ENCODE data around the gene GTPBP4. TPM values are rescaled to one million over a fixed set of nuclear protein-coding genes. Genes with fewer than 3 reads are reported as not detected.

The GTPBP4 gene
- total RNA-seq, 1 donor from 2014 or later: 66.3 TPM

DNA sequence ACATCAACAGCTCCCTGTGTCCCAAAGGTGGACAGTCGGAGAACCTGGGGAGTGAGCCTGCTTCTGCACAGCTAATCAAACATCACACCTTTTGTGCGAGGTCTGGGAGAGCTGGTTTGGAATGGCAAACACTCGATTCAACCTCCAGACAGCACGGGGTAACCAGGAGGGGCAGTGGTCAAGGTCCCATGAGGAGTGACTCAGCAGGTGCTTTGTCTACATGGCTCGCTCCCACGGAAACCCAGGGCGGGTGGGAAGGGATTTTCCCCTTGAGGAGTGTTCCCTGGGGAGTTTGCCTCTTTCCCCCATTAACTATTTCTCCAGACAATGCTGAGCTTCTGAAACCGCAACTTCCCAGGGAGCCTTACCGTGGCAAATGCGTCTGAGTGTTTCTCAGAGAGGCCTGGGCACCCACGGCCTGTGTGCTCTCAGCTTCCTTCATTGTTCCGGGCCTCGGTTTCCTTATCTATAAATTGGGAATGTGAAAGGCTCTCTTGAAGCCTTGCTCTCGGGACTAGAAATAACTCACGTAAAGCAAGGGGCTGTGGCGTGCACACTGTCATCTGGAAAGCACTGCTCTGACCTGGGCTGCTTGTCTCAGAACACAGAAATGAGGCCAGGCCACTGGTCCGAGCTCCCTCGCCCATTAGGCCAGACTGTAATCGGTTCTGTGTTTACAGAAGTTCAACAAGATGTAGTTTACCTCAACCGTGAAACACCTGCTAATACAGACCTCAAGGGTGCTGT is 14.0 kb upstream of the GTPBP4 start:
- H3K27me3 Mint-ChIP-seq (ENCODE audit: low read depth): no peaks in the 10 kb centered on the region
- peaks cover 8% of the 10 kb centered on the region for H3K4me1 Mint-ChIP-seq
- TF ChIP-seq, protein P1, sequence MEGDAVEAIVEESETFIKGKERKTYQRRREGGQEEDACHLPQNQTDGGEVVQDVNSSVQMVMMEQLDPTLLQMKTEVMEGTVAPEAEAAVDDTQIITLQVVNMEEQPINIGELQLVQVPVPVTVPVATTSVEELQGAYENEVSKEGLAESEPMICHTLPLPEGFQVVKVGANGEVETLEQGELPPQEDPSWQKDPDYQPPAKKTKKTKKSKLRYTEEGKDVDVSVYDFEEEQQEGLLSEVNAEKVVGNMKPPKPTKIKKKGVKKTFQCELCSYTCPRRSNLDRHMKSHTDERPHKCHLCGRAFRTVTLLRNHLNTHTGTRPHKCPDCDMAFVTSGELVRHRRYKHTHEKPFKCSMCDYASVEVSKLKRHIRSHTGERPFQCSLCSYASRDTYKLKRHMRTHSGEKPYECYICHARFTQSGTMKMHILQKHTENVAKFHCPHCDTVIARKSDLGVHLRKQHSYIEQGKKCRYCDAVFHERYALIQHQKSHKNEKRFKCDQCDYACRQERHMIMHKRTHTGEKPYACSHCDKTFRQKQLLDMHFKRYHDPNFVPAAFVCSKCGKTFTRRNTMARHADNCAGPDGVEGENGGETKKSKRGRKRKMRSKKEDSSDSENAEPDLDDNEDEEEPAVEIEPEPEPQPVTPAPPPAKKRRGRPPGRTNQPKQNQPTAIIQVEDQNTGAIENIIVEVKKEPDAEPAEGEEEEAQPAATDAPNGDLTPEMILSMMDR (IDR thresholded peaks at IDR 0.05; ENCODE audit: unreplicated experiment): no peak
- peaks cover 16% of the 10 kb centered on the region for H3K36me3 Mint-ChIP-seq
- no peak overlapping the region for H3K27ac Mint-ChIP-seq
- no peak overlapping the region for H3K4me3 Mint-ChIP-seq
- peaks cover 32% of the 10 kb centered on the region for H3K9me3 Mint-ChIP-seq
- DNase-seq (ENCODE audit: low spot score in 2 of 2, unreplicated experiment in 2 of 2): no peak

DNA sequence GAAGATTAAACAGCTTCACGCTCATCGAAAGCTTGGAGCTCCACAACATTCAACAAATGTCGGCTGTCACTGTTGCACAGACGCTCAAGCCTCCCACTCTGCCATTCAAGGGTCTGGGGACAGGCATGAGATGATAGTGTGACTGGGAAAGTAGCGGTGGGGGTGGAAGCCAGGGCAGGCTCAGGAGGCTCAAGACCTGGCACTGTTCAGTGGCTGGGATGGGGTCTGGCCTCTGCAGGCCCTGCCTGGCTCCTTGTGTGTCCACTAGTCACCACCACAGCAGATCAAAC is 13.5 kb upstream of the GTPBP4 start:
- TF ChIP-seq, protein P1 (IDR thresholded peaks at IDR 0.05; ENCODE audit: unreplicated experiment): no peak
- DNase-seq (ENCODE audit: low spot score in 2 of 2, unreplicated experiment in 2 of 2): no peak
- Mint-ChIP-seq H3K9me3 (peaks cover 34% of the 10 kb centered on the region), H3K27me3 (ENCODE audit: low read depth) (no peaks in the 10 kb centered on the region), H3K4me3 (no peak overlapping the region), H3K36me3 (peaks cover 17% of the 10 kb centered on the region), H3K4me1 (peaks cover 8% of the 10 kb centered on the region), H3K27ac (no peak overlapping the region)

DNA sequence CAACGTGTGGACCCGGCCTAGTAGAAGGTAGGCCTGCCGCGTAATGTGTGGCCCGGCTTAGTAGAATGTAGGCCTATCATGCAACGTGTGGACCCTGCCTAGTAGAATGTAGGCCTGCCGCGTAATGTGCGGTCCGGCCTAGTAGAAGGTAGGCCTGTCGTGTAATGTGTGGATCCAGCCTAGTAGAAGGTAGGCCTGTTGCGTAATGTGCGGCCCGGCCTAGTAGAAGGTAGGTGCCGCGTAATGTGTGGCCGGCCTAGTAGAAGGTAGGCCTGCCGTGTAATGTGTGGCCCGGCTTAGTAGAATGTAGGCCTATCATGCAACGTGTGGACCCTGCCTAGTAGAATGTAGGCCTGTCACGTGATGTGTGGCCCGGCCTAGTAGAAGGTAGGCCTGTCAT is 11.9 kb upstream of the GTPBP4 start:
- Mint-ChIP-seq H3K36me3 (peaks cover 29% of the 10 kb centered on the region), H3K4me1 (no peaks in the 10 kb centered on the region), H3K9me3 (peaks cover 43% of the 10 kb centered on the region), H3K27me3 (ENCODE audit: low read depth) (no peaks in the 10 kb centered on the region), H3K4me3 (no peak overlapping the region), H3K27ac (no peak overlapping the region)
- TF ChIP-seq, protein P1 (IDR thresholded peaks at IDR 0.05; ENCODE audit: unreplicated experiment): no peak
- DNase-seq (ENCODE audit: low spot score in 2 of 2, unreplicated experiment in 2 of 2): no peak

DNA sequence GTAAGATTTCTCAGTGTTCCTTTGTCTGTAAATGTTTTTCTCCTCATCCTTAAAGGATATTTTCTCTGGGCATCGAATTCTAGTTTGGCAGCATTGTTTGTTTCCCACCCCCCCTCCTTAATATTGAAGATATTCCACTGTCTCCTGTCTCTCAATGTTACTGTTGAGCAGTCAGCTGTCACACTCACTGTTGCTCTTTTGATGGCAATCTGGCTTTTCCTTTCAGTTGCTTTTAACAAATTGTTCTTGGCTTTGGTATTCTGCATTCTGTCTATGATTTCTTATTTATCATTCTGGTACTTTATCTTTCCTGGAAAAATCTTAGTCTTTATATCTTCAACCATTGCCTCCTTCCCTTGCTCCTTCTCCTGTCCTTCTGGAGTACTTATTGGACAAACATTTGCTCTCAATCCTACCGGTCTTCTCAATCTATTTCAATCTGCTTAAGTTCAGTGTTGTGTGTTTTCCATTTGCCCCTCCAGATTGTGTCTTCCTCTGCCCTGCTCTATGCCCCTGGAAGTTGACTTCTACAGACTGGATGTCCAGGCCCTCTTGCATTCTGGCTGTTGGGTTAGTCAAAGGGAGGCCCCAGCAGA is 9.3 kb upstream of the GTPBP4 start:
- Mint-ChIP-seq H3K36me3 (peaks cover 31% of the 10 kb centered on the region), H3K4me3 (no peak overlapping the region), H3K27ac (no peak overlapping the region), H3K9me3 (peaks cover 43% of the 10 kb centered on the region), H3K4me1 (no peaks in the 10 kb centered on the region), H3K27me3 (ENCODE audit: low read depth) (no peaks in the 10 kb centered on the region)
- DNase-seq (ENCODE audit: low spot score in 2 of 2, unreplicated experiment in 2 of 2): no peak
- TF ChIP-seq, protein P1 (IDR thresholded peaks at IDR 0.05; ENCODE audit: unreplicated experiment): no peak

DNA sequence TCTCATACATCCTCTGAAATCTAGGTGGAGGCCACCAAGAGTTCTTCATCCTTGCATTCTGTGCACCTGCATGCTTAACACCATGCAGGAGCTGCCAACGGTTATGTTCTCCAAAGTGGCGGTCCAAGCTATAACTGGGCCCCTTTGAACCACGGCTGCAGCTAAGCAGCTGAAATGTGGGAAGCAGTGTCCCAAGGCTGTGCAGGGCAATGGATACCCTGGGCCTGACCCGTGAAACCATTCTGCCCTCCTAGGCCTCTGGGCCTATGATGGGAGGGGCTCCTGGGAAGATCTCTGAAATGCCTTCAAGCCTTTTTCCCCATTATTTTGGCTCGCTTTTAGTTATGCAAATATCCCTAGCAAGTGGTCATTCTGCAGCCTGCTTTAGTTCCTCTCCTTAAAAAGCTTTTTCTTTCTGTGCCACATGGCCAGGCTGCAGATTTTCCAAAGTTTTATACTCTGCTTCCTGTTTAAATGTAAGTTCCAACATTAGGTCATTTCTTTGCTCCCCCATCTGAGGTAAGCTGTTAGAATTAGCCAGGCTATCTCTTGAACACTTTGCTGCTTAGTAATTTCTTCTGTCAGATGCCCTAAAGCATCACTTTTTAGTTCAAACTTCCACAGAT is 7.7 kb upstream of the GTPBP4 start:
- Mint-ChIP-seq H3K9me3 (peaks cover 39% of the 10 kb centered on the region), H3K4me3 (no peak overlapping the region), H3K36me3 (peaks cover 31% of the 10 kb centered on the region), H3K4me1 (no peaks in the 10 kb centered on the region), H3K27me3 (ENCODE audit: low read depth) (no peaks in the 10 kb centered on the region), H3K27ac (no peak overlapping the region)
- TF ChIP-seq, protein P1 (IDR thresholded peaks at IDR 0.05; ENCODE audit: unreplicated experiment): no peak
- no peak for DNase-seq (ENCODE audit: low spot score in 2 of 2, unreplicated experiment in 2 of 2)
